NCI-H1092 treated with DMSO at 0.1 percent for 48 hours (cell line): ENCODE measurements around the gene BABAM2.

Experiments
- DNase-seq: peaks from one replicate; lab custom pipeline; 2025; lab: John Stamatoyannopoulos, UW

BABAM2 gene

GRCh38 chr2:28346587-28346986 is 456.1 kb downstream of the BABAM2 start:
- DNase-seq, result peak; percentile 4

- no peak for DNase-seq
Measured at GRCh38 chr2:28347193-28347592, 456.7 kb downstream of the BABAM2 start.

- DNase-seq, result no peak
Measured at GRCh38 chr2:28347596-28347995, 457.1 kb downstream of the BABAM2 start.

- DNase-seq, result no peak
Measured at GRCh38 chr2:28348149-28348567, 457.6 kb downstream of the BABAM2 start.

- DNase-seq, result no peak
Measured at GRCh38 chr2:28348921-28349320, 458.4 kb downstream of the BABAM2 start.

GRCh38 chr2:28349546-28350165 is 459.1 kb downstream of the BABAM2 start:
- no peak for DNase-seq

- no peak for DNase-seq
Measured at GRCh38 chr2:28350196-28350595, 459.7 kb downstream of the BABAM2 start.

GRCh38 chr2:28350791-28351285 is 460.3 kb downstream of the BABAM2 start:
- no peak for DNase-seq

- no peak for DNase-seq
Measured at GRCh38 chr2:28351621-28352020, 461.1 kb downstream of the BABAM2 start.

GRCh38 chr2:28352104-28352503 is 461.6 kb downstream of the BABAM2 start:
- DNase-seq, result no peak

- no peak for DNase-seq
Measured at GRCh38 chr2:28352610-28353195, 462.2 kb downstream of the BABAM2 start.

- DNase-seq, result no peak
Measured at GRCh38 chr2:28354920-28355520, 464.5 kb downstream of the BABAM2 start.

- no peak for DNase-seq
Measured at GRCh38 chr2:28355521-28356094, 465.1 kb downstream of the BABAM2 start.

- DNase-seq, result peak; percentile 62
Measured at GRCh38 chr2:28356095-28356911, 465.8 kb downstream of the BABAM2 start.

GRCh38 chr2:28357055-28357454 is 466.5 kb downstream of the BABAM2 start:
- DNase-seq, result no peak

- DNase-seq, result no peak
Measured at GRCh38 chr2:28357948-28358667, 467.6 kb downstream of the BABAM2 start.

GRCh38 chr2:28358668-28359201 is 468.2 kb downstream of the BABAM2 start:
- DNase-seq, result no peak

- DNase-seq, result no peak
Measured at GRCh38 chr2:28359222-28360057, 468.9 kb downstream of the BABAM2 start.

GRCh38 chr2:28360058-28360717 is 469.7 kb downstream of the BABAM2 start:
- DNase-seq, result no peak
